Retinal pigment epithelial cell (primary cell): Measurements from ENCODE around the gene RAB11B.
"Not testable (repeated sequence)": the region's sequence is repeated elsewhere in the genome, so short reads cannot be mapped to it uniquely, and the experiment has no call there.

Experiments used
- DNase-seq: peaks from one replicate; pipeline ENCODE4 v3.0.0-alpha.2; 2010; ENCODE audit warnings: low read depth
- H3K4me3 ChIP-seq: 2 replicates; pipeline ENCODE4 v1.5.1; 2011; ENCODE audit warnings: mild to moderate bottlenecking, low read length, control low read depth, moderate library complexity
- CTCF ChIP-seq: conservative IDR thresholded peaks from 2 replicates; pipeline ENCODE4 v1.5.1; 2011; ENCODE audit warnings: low read depth, low read length, control low read depth, inconsistent platforms

Gene RAB11B

GRCh38 chr19:8377598-8377997 lies 12.6 kb upstream of the RAB11B start:
- no peak for DNase-seq
- TF ChIP-seq CTCF: no peak
- H3K4me3 ChIP-seq: no peak overlapping the region

GRCh38 chr19:8379156-8379891 lies 10.8 kb upstream of the RAB11B start:
- not testable (repeated sequence) for H3K4me3 ChIP-seq, DNase-seq

DNA sequence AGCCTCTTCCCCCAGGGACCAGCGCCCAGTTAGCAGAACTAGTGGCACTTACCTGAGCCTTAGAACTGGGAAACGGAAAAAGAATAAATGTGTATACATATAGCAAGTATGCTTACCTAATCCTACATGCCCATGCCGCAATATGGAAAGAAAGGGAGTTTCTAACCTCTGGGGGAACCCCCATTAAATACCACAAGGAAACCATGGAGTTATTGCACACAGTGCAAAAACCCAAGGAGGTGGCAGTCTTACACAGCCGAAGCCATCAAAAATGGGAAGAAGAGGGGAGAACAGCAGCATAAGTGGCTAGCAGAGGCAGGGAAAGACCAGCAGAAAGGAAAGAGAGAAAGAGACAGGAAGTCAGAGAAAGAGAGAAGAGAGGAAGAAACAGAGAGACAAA lies 5.6 kb upstream of the RAB11B start:
- DNase-seq, H3K4me3 ChIP-seq: not testable (repeated sequence)

GRCh38 chr19:8385103-8385502 lies 5.1 kb upstream of the RAB11B start:
- not testable (repeated sequence) for DNase-seq, H3K4me3 ChIP-seq

GRCh38 chr19:8385566-8385965 lies 4.6 kb upstream of the RAB11B start:
- not testable (repeated sequence) for DNase-seq, H3K4me3 ChIP-seq

GRCh38 chr19:8386419-8386818 lies 3.7 kb upstream of the RAB11B start:
- H3K4me3 ChIP-seq, DNase-seq: not testable (repeated sequence)

DNA sequence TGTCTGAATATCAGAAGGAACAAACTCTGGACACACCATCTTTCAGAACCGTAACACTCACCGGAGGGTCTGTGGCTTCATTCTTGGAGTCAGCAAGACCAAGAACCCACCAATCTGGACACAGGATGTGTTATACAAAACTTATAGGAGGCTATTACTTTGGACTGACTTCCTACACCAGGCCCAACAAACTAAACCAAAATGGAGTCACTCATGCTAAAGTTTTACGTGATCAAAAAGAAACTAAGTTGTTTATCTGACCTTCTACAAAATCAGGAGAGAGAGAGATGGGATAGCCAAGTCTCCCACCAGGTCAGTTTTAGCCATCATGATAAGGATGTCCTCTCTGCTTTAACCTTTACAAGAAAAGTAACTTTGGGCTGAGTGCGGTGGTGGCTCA lies 3.2 kb upstream of the RAB11B start:
- no peak overlapping the region for H3K4me3 ChIP-seq
- TF ChIP-seq CTCF: no peak
- no peak for DNase-seq

DNA sequence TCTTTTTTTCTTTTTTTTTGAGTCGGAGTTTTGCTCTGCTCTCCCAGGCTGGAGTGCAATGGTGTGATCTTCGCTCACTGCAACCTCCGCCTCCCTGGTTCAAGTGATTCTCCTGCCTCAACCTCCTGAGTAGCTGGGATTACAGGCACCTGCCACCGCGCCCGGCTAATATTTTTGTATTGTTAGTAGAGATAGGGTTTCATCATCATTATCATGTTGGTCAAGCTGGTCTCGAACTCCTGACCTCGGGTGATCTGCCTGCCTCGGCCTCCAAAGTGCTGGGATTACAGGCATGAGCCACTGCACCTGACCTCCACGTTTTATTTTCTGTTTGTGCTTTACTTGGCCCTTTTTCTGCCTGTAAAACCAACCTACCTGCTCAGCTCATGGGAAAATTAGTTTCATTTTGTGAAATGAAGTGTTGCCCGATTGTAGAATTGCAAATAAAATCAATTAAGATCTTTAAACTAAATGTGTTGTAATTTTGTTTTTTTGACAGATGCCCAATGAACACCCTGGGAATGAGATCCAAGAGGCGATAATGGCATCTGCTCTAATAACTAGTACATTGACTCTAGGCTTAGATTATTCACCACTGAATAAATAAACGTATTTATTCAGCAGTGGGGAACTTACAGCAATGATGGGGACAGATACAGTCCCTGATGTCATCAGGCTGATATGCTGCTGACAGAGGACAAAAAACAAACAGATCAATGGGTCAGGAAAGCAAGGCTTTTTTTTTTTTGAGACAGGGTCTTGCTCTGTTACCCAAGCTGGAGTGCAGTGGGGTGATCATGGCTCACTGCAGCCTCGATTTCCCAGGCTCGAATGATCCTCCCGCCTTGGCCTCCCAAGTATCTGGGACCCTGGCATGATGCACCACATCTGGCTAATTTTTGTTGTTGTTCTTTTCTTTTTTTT lies 2.2 kb upstream of the RAB11B start:
- no peak overlapping the region for H3K4me3 ChIP-seq
- no peak for DNase-seq
- TF ChIP-seq CTCF: no peak

DNA sequence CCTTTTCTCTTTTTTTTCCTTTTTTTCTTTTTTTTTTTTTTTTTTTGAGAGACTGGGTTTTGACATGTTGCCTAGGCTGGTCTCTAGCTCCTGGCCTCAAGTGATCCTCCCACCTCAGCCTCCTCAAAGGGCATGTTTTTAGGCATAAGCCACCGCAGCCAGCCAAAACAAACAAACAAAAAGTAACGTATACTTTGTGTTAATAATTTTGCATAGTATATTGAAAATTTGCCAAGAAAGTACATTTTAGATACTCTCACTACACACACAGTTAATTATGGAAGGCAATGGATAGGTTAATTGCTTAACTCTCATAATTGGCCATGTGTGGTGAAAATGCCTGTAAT lies 1.6 kb upstream of the RAB11B start:
- TF ChIP-seq CTCF: no peak
- DNase-seq: no peak
- H3K4me3 ChIP-seq: no peak overlapping the region
